ENCODE data around the gene SCP2.

SCP2 gene

GRCh38 chr1:53031732-53032131 lies 104.7 kb downstream of the SCP2 start:
- TF ChIP-seq, protein P1, sequence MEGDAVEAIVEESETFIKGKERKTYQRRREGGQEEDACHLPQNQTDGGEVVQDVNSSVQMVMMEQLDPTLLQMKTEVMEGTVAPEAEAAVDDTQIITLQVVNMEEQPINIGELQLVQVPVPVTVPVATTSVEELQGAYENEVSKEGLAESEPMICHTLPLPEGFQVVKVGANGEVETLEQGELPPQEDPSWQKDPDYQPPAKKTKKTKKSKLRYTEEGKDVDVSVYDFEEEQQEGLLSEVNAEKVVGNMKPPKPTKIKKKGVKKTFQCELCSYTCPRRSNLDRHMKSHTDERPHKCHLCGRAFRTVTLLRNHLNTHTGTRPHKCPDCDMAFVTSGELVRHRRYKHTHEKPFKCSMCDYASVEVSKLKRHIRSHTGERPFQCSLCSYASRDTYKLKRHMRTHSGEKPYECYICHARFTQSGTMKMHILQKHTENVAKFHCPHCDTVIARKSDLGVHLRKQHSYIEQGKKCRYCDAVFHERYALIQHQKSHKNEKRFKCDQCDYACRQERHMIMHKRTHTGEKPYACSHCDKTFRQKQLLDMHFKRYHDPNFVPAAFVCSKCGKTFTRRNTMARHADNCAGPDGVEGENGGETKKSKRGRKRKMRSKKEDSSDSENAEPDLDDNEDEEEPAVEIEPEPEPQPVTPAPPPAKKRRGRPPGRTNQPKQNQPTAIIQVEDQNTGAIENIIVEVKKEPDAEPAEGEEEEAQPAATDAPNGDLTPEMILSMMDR (IDR thresholded peaks at IDR 0.05): no peak
- Histone ChIP-seq H3K4me3 (no peak overlapping the region), H3K27ac (no peak overlapping the region)
- DNase-seq (ENCODE audit: low spot score): no peak

DNA sequence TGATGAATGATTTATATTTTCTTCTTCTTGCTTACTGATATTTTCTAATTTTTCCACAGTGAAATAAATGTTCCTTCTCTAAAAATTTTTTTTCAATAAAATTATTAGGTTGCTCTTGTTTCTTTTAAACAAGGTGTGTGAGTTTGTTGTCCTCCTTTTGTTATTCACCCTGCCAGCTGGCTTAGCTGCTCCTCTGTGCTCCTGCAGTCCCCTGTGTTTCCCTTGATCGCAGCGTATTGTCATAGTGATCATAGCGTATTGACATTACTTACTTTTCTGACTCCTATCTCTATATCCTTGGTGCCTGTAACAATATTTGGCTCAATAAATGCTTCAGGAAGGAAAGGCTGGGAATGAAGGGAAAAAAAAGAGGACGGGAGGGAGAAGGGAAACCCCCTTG lies 110.1 kb downstream of the SCP2 start:
- Histone ChIP-seq H3K4me3 (no peak overlapping the region), H3K27ac (no peak overlapping the region)
- no peak for DNase-seq (ENCODE audit: low spot score)
- TF ChIP-seq, protein P1 (IDR thresholded peaks at IDR 0.05): no peak

DNA sequence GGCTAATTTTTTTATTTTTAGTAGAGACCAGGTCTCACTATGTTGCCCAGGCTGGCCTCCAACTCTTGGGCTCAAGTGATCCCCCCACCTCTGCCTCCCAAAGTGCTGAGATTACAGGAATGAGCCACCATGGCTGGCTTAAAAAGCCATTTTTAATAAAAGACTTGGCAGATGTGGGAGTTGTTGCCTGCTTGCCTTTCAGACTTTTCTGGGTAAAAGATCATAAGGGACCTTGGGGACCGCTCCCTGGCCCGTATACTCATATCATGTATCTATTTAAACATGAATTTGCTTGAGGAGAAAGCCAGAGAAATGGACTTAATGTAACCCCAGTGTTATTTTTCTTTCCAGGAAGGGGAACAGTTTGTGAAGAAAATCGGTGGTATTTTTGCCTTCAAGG lies 111.5 kb downstream of the SCP2 start:
- no peak overlapping the region for H3K27ac ChIP-seq
- TF ChIP-seq, protein P1 (IDR thresholded peaks at IDR 0.05): no peak
- no peak overlapping the region for H3K4me3 ChIP-seq
- no peak for DNase-seq (ENCODE audit: low spot score)

DNA sequence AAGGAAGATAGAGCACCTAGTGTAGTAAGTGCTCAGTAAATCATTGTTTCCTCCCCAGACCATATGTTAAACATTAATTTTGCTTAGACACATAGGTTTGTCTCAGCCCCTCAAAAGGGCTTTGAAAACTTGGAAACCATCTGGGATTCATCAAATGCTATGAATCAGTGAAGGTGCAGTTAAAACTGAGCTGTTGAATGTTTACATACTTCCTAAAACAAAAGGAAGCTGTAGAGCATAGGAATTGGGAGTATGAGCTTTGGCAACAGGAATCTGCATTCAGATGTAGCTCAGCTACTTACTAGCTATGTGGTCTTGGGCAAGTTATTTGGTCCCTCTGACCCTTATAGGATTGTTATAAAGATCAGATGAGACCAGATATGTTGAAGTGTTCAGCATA lies 116.2 kb downstream of the SCP2 start:
- TF ChIP-seq, protein P1 (IDR thresholded peaks at IDR 0.05): no peak
- no peak overlapping the region for H3K27ac ChIP-seq
- no peak for DNase-seq (ENCODE audit: low spot score)
- no peak overlapping the region for H3K4me3 ChIP-seq

- no peak overlapping the region for H3K4me3 ChIP-seq
- H3K27ac ChIP-seq: no peak overlapping the region
- DNase-seq (ENCODE audit: low spot score): no peak
- TF ChIP-seq, protein P1 (IDR thresholded peaks at IDR 0.05): no peak
These were observed 117.8 kb downstream of the SCP2 start for GRCh38 chr1:53044926-53045325.

GRCh38 chr1:53046930-53047329 lies 119.9 kb downstream of the SCP2 start:
- TF ChIP-seq, protein P1 (IDR thresholded peaks at IDR 0.05): no peak
- H3K27ac ChIP-seq: no peak overlapping the region
- H3K4me3 ChIP-seq: no peak overlapping the region
- no peak for DNase-seq (ENCODE audit: low spot score)

DNA sequence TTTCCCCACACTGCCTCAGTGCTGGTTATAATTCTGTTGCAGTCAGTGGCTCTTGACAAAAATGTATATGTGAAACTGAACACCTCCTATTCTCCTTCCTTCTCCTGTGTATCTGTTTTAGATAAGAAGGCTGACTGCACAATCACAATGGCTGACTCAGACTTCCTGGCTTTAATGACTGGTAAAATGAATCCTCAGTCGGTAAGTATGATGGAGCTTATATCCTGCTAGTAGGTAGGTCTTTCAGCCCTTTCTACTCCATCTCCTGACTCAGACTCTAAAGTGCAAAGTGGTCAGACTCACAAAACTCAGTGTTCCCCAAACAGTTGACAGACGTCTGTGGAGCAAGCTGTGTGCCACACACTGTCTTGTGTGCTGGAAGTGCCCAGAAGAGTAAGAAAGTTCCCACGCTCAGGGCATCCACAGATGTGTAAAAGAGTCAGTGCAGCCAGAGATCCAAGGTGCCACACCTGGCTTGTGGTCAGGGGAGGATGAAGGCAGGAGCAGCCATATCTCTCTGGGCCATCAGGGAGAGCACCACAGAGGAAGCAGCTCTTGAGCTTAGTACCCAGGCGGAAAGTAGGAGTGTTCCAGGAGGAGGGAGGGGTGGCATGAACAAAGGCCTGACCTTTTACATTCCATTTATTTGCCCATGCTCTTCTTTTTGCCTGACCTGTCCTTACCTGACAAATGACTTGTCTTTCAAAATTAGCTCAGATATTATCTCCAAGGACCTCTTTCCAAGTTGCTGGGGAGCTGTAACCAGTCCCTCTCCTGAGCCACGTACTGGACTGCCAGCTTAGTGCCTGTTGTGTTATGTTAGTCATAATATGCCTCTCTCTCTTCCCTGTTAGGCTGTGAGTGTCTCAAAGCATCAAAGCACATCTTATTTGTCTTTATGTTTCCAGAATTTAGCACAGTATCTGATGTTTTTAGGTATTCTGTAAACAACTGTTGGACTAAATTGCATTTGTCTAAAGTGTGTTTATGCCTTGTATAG lies 121.0 kb downstream of the SCP2 start:
- TF ChIP-seq, protein P1 (IDR thresholded peaks at IDR 0.05): no peak
- Histone ChIP-seq H3K4me3 (no peak overlapping the region), H3K27ac (no peak overlapping the region)
- no peak for DNase-seq (ENCODE audit: low spot score)
